Activated naive CD8-positive, alpha-beta T cell treated with anti-CD3 and anti-CD28 coated beads, Interleukin-2, amount 50 U/mL, for 24 hours (primary cell): ENCODE data around the gene EPB41L2.
"Not testable (repeated sequence)": the region's sequence is repeated elsewhere in the genome, so short reads cannot be mapped to it uniquely, and the experiment has no call there.

Experiments used
- ATAC-seq: fragments of 150-1000 bp; cut with Tn5 transposase; one replicate; pipeline ENCODE4 v1.10.0; 2021
- DNase-seq: peaks from one replicate; pipeline ENCODE4 v3.0.0; 2021
- H3K27ac Mint-ChIP-seq: one replicate; pipeline ENCODE4 v1.8.0; 2021; ENCODE audit warnings: mild to moderate bottlenecking, mixed read lengths
- H3K27me3 Mint-ChIP-seq: one replicate; pipeline ENCODE4 v1.8.0; 2021; ENCODE audit warnings: mixed read lengths
- H3K36me3 Mint-ChIP-seq: one replicate; pipeline ENCODE4 v1.8.0; 2021; ENCODE audit warnings: low read depth, mixed read lengths
- H3K4me1 Mint-ChIP-seq: one replicate; pipeline ENCODE4 v1.8.0; 2021; ENCODE audit warnings: mixed read lengths
- H3K4me3 Mint-ChIP-seq: one replicate; pipeline ENCODE4 v1.8.0; 2021; ENCODE audit warnings: mild to moderate bottlenecking, moderate library complexity, mixed read lengths
- H3K9me3 Mint-ChIP-seq: one replicate; pipeline ENCODE4 v1.8.0; 2021; ENCODE audit warnings: mixed read lengths

EPB41L2 gene

GRCh38 chr6:130955755-130956154 lies 107.3 kb downstream of the EPB41L2 start:
- Mint-ChIP-seq H3K27me3 (no peaks in the 10 kb centered on the region), H3K4me1 (no peaks in the 10 kb centered on the region), H3K9me3 (peaks cover 4% of the 10 kb centered on the region), H3K27ac (no peak overlapping the region), H3K36me3 (peaks cover 16% of the 10 kb centered on the region), H3K4me3 (no peak overlapping the region)
- DNase-seq = no peak
- no peak for ATAC-seq

GRCh38 chr6:130949553-130949952 lies 113.5 kb downstream of the EPB41L2 start:
- no peak for ATAC-seq
- Mint-ChIP-seq H3K4me3 (no peak overlapping the region), H3K9me3 (peaks cover 4% of the 10 kb centered on the region), H3K27me3 (no peaks in the 10 kb centered on the region), H3K4me1 (no peaks in the 10 kb centered on the region), H3K27ac (no peak overlapping the region), H3K36me3 (peaks cover 8% of the 10 kb centered on the region)
- no peak for DNase-seq

GRCh38 chr6:130947464-130947863 lies 115.6 kb downstream of the EPB41L2 start:
- H3K9me3 Mint-ChIP-seq = peaks cover 4% of the 10 kb centered on the region
- H3K27me3 Mint-ChIP-seq = no peaks in the 10 kb centered on the region
- no peaks in the 10 kb centered on the region for H3K4me1 Mint-ChIP-seq
- no peak overlapping the region for H3K4me3 Mint-ChIP-seq
- ATAC-seq (no peak), DNase-seq (no peak)
- H3K27ac Mint-ChIP-seq = no peak overlapping the region
- H3K36me3 Mint-ChIP-seq = peaks cover 5% of the 10 kb centered on the region

- Mint-ChIP-seq H3K4me3 (no peak overlapping the region), H3K27ac (no peak overlapping the region), H3K36me3 (peaks cover 2% of the 10 kb centered on the region), H3K9me3 (no peaks in the 10 kb centered on the region), H3K27me3 (no peaks in the 10 kb centered on the region), H3K4me1 (no peaks in the 10 kb centered on the region)
- no peak for DNase-seq
- no peak for ATAC-seq
These were observed 117.0 kb downstream of the EPB41L2 start for GRCh38 chr6:130946076-130946475.

DNA sequence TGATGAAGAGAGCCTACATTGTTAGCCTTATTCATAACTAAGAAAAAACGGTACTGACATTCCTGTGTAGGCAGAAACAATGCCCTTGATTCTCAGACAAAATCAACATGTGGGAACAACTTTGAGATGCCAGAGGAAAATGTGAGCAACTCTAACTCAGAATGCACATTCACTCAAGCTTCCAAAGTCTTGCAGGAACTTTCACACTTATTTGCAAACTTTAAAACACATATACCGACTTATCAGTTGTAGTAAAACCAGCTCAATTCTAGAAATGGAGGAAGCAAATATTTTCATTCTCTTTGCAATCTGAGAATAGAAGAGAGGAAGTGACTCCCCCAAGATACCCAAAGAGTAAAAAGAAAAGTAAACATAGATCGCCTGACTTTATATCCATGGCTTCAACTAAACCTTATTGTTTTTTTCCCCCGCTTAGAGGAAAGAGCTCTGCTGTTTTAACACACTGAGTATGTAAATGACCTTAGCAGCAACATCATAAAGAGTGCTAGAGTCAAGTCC lies 117.6 kb downstream of the EPB41L2 start:
- Mint-ChIP-seq H3K36me3 (peaks cover 2% of the 10 kb centered on the region), H3K4me3 (no peak overlapping the region), H3K27me3 (no peaks in the 10 kb centered on the region), H3K4me1 (no peaks in the 10 kb centered on the region), H3K9me3 (no peaks in the 10 kb centered on the region), H3K27ac (no peak overlapping the region)
- ATAC-seq (no peak), DNase-seq (no peak)

- DNase-seq (no peak), ATAC-seq (no peak)
- Mint-ChIP-seq H3K36me3 (peaks cover 2% of the 10 kb centered on the region), H3K27me3 (no peaks in the 10 kb centered on the region), H3K9me3 (no peaks in the 10 kb centered on the region), H3K27ac (no peak overlapping the region), H3K4me1 (no peaks in the 10 kb centered on the region), H3K4me3 (no peak overlapping the region)
These were observed 118.6 kb downstream of the EPB41L2 start for GRCh38 chr6:130944486-130944885.

GRCh38 chr6:130943738-130944137 lies 119.3 kb downstream of the EPB41L2 start:
- no peak for DNase-seq
- peaks cover 2% of the 10 kb centered on the region for H3K36me3 Mint-ChIP-seq
- no peak for ATAC-seq
- no peak overlapping the region for H3K27ac Mint-ChIP-seq
- H3K9me3 Mint-ChIP-seq = no peaks in the 10 kb centered on the region
- H3K27me3 Mint-ChIP-seq = no peaks in the 10 kb centered on the region
- no peak overlapping the region for H3K4me3 Mint-ChIP-seq
- no peaks in the 10 kb centered on the region for H3K4me1 Mint-ChIP-seq

DNA sequence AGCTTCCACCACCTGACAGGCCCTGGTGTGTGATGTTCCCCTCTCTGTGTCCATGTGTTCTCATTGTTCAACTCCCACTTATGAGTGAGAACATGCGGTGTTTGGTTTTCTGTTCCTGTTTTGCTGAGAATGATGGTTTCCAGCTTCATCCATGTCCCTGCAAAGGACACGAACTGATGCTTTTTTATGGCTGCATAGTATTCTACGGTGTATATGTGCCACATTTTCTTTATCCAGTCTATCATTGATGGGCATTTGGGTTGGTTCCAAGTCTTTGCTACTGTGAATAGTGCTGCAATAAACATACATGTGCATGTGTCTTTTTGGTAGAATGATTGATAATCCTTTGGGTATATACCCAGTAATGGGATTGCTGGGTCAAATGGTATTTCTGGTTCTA lies 120.3 kb downstream of the EPB41L2 start:
- DNase-seq, H3K9me3 Mint-ChIP-seq, H3K27ac Mint-ChIP-seq, ATAC-seq, H3K4me1 Mint-ChIP-seq, H3K36me3 Mint-ChIP-seq, H3K27me3 Mint-ChIP-seq, H3K4me3 Mint-ChIP-seq: not testable (repeated sequence)

GRCh38 chr6:130937942-130938604 lies 125.0 kb downstream of the EPB41L2 start:
- Mint-ChIP-seq H3K36me3 (peaks cover 2% of the 10 kb centered on the region), H3K27ac (no peak overlapping the region), H3K4me3 (no peak overlapping the region), H3K27me3 (no peaks in the 10 kb centered on the region), H3K9me3 (no peaks in the 10 kb centered on the region), H3K4me1 (no peaks in the 10 kb centered on the region)
- DNase-seq (no peak), ATAC-seq (no peak)

GRCh38 chr6:130936933-130937332 lies 126.1 kb downstream of the EPB41L2 start:
- H3K4me3 Mint-ChIP-seq = no peak overlapping the region
- no peaks in the 10 kb centered on the region for H3K27me3 Mint-ChIP-seq
- no peaks in the 10 kb centered on the region for H3K4me1 Mint-ChIP-seq
- no peak overlapping the region for H3K27ac Mint-ChIP-seq
- ATAC-seq (no peak), DNase-seq (no peak)
- H3K9me3 Mint-ChIP-seq = no peaks in the 10 kb centered on the region
- no peaks in the 10 kb centered on the region for H3K36me3 Mint-ChIP-seq

GRCh38 chr6:130935978-130936377 lies 127.1 kb downstream of the EPB41L2 start:
- H3K27ac Mint-ChIP-seq = no peak overlapping the region
- DNase-seq (no peak), ATAC-seq (no peak)
- no peaks in the 10 kb centered on the region for H3K4me1 Mint-ChIP-seq
- H3K9me3 Mint-ChIP-seq = peaks cover under 1% of the 10 kb centered on the region
- no peak overlapping the region for H3K4me3 Mint-ChIP-seq
- H3K27me3 Mint-ChIP-seq = no peaks in the 10 kb centered on the region
- no peaks in the 10 kb centered on the region for H3K36me3 Mint-ChIP-seq

- Mint-ChIP-seq H3K36me3 (peaks cover 2% of the 10 kb centered on the region), H3K9me3 (peaks cover 4% of the 10 kb centered on the region), H3K27me3 (no peaks in the 10 kb centered on the region), H3K4me1 (no peaks in the 10 kb centered on the region), H3K4me3 (no peak overlapping the region), H3K27ac (no peak overlapping the region)
- DNase-seq (no peak), ATAC-seq (no peak)
These were observed 128.0 kb downstream of the EPB41L2 start for GRCh38 chr6:130934848-130935585.

DNA sequence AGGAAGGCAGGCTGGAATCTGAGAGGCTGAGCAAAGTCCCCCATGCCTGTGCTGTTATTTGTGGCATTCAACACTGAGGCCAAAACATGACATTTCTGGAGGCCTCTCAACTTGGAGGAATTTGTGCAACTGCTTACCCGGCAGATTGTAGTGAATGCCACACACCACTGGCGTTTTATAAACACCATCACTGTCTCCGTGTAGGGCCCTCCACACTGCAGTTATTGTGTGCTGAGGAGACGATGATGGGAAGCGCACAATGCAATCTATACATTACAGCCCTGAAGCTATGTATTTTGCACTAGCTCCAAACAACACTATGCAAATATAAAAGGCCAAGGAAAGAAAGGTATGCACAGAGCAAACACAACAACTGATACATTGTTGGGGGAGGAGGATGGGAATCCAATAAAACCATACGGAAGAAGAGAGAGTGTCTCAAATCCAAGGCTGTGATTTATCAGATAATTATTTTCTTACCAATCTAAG lies 129.3 kb downstream of the EPB41L2 start:
- Mint-ChIP-seq H3K4me1 (no peaks in the 10 kb centered on the region), H3K36me3 (peaks cover 2% of the 10 kb centered on the region), H3K27ac (no peak overlapping the region), H3K27me3 (no peaks in the 10 kb centered on the region), H3K4me3 (no peak overlapping the region), H3K9me3 (peaks cover 4% of the 10 kb centered on the region)
- ATAC-seq (no peak), DNase-seq (no peak)

DNA sequence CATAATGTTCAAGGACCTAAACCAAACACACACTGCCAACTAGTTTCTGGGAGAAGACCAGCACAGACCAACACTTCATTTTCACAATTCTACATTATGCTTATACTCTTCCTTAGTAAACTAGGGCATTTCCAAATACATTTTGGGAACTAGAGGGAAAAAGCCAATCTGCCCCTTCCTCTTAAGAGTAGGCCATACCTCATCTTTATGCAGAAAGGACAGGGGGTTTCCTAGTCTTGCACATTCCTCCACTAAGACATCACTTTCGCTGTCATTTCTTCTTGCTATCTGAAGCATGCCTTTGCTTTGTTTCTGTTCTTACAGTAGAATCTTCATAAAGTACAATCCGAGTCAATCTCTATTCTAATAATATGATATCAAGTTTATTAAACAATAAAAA lies 130.1 kb downstream of the EPB41L2 start:
- ATAC-seq (no peak), DNase-seq (no peak)
- peaks cover 2% of the 10 kb centered on the region for H3K36me3 Mint-ChIP-seq
- no peak overlapping the region for H3K27ac Mint-ChIP-seq
- no peaks in the 10 kb centered on the region for H3K27me3 Mint-ChIP-seq
- peaks cover 4% of the 10 kb centered on the region for H3K9me3 Mint-ChIP-seq
- no peaks in the 10 kb centered on the region for H3K4me1 Mint-ChIP-seq
- no peak overlapping the region for H3K4me3 Mint-ChIP-seq

GRCh38 chr6:130932438-130932837 lies 130.6 kb downstream of the EPB41L2 start:
- Mint-ChIP-seq H3K27me3 (no peaks in the 10 kb centered on the region), H3K9me3 (peaks cover 4% of the 10 kb centered on the region), H3K27ac (no peak overlapping the region), H3K4me1 (no peaks in the 10 kb centered on the region), H3K4me3 (no peak overlapping the region), H3K36me3 (peaks cover 2% of the 10 kb centered on the region)
- ATAC-seq (no peak), DNase-seq (no peak)
